Measurements from ENCODE around the gene SOCS1.

DNA sequence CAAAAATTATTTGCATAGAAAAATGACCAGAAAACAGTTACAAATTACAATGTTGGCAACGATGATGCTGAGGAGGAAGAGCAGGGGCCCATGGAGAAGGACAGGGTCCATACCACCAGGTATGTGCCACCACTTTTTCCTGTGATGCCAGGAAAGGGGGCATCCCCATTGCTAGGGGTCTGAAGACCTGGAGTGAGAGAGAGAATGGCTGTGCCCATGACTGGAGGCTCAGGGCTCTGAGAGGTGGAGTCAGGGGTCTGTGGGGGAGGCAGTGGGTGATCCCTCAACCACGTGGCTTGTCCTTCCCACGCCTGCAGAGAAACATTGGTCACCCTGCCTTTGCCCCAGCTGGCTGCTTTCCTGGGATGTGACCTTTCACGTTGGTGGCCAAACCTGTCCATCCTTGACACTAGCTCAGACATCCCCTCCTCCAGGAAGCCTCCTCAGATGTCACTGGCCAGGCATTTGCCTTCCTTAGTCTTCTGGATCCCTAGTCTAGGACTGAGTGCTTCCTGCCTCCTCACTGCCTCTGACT is 51.4 kb downstream of the SOCS1 start:
- TF ChIP-seq, protein P1, sequence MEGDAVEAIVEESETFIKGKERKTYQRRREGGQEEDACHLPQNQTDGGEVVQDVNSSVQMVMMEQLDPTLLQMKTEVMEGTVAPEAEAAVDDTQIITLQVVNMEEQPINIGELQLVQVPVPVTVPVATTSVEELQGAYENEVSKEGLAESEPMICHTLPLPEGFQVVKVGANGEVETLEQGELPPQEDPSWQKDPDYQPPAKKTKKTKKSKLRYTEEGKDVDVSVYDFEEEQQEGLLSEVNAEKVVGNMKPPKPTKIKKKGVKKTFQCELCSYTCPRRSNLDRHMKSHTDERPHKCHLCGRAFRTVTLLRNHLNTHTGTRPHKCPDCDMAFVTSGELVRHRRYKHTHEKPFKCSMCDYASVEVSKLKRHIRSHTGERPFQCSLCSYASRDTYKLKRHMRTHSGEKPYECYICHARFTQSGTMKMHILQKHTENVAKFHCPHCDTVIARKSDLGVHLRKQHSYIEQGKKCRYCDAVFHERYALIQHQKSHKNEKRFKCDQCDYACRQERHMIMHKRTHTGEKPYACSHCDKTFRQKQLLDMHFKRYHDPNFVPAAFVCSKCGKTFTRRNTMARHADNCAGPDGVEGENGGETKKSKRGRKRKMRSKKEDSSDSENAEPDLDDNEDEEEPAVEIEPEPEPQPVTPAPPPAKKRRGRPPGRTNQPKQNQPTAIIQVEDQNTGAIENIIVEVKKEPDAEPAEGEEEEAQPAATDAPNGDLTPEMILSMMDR (conservative IDR thresholded peaks at IDR 0.05; ENCODE audit: low read length) = no peak
- TF ChIP-seq EZH2phosphoT487 (IDR thresholded peaks at IDR 0.05; ENCODE audit: borderline replicate concordance, low read depth, low read length) = no peak

All from OCI-LY7 (cell line).